Smooth muscle cell (in vitro differentiated cells): ENCODE results near the gene FDX1. TPM values are rescaled to one million over a fixed set of nuclear protein-coding genes. Genes with fewer than 3 reads are reported as not detected.
"Not testable (repeated sequence)": the region's sequence is repeated elsewhere in the genome, so short reads cannot be mapped to it uniquely, and the experiment has no call there.

Source experiments
- DNase-seq: peaks from one replicate; lab custom pipeline; 2025; ENCODE audit not compliant: unreplicated experiment; lab: John Stamatoyannopoulos, UW
- H2AFZ ChIP-seq: fragments of 200-600 bp; sonication (generic); 2 replicates; pipeline ENCODE4 v1.6.0; 2016; ENCODE audit warnings: antibody characterized with exemption, low read depth, mild to moderate bottlenecking
- H3F3A ChIP-seq: fragments of 200-600 bp; sonication (generic); 2 replicates; pipeline ENCODE4 v1.6.0; 2017; ENCODE audit warnings: antibody characterized with exemption, low read depth
- H3K27ac ChIP-seq: fragments of 200-600 bp; sonication (generic); 2 replicates; pipeline ENCODE4 v1.5.1; 2016; ENCODE audit warnings: low read depth, mild to moderate bottlenecking
- H3K27me3 ChIP-seq: fragments of 200-600 bp; sonication (generic); 2 replicates; pipeline ENCODE4 v1.6.1; 2016; ENCODE audit warnings: low read depth, mild to moderate bottlenecking
- H3K36me3 ChIP-seq: fragments of 200-600 bp; sonication (generic); 2 replicates; pipeline ENCODE4 v1.5.1; 2016; ENCODE audit warnings: low read depth
- H3K4me1 ChIP-seq: fragments of 200-600 bp; sonication (generic); 2 replicates; pipeline ENCODE4 v1.5.1; 2016; ENCODE audit warnings: low read depth
- H3K4me2 ChIP-seq: fragments of 200-600 bp; sonication (generic); 2 replicates; pipeline ENCODE4 v1.6.0; 2016; ENCODE audit warnings: mild to moderate bottlenecking
- H3K4me3 ChIP-seq: fragments of 200-600 bp; sonication (generic); 2 replicates; pipeline ENCODE4 v1.5.1; 2016; ENCODE audit warnings: mild to moderate bottlenecking
- H3K79me2 ChIP-seq: fragments of 200-600 bp; sonication (generic); 2 replicates; pipeline ENCODE4 v1.6.0; 2016; ENCODE audit warnings: low read depth, mild to moderate bottlenecking
- H3K9ac ChIP-seq: fragments of 200-600 bp; sonication (generic); 2 replicates; pipeline ENCODE4 v1.6.0; 2016; ENCODE audit warnings: low read depth
- H3K9me3 ChIP-seq: fragments of 200-600 bp; sonication (generic); replicated peaks from 2 replicates; pipeline ENCODE4 v1.5.1; 2016; ENCODE audit warnings: low read depth
- H4K20me1 ChIP-seq: fragments of 200-600 bp; sonication (generic); 2 replicates; pipeline ENCODE4 v1.6.0; 2016; ENCODE audit warnings: low read depth
- CTCF ChIP-seq: fragments of 200-600 bp; sonication (generic); IDR thresholded peaks from 2 replicates; pipeline ENCODE4 v1.5.1; 2017; ENCODE audit warnings: borderline replicate concordance, mild to moderate bottlenecking, antibody characterized with exemption; ENCODE audit not compliant: insufficient read depth, poor library complexity, severe bottlenecking
- WGBS: methylation state at CpG from one replicate; pipeline ENCODE4 v1.1.7; 2016; ENCODE audit warnings: low lambda C conversion rate; 5-methylcytosine and 5-hydroxymethylcytosine counted together
- polyA plus RNA-seq: library from polyadenylated mRNA; unstranded; fragments of >200 nt; fragmentation: Nextera tagmentation; extraction: Ambion mirVana; gene quantifications from 2 replicates; pipeline ENCODE4 v1.2.1, GENCODE V29; 2016
- total RNA-seq: library from RNA; depleted of rRNA; stranded (reverse); fragments of >200 nt; gene quantifications from 2 replicates; pipeline ENCODE4 v1.2.3, GENCODE V29; 2014

FDX1 gene
- total and polyA plus RNA-seq, 2 experiments from 2014 or later, result 6.7 to 8.5 TPM

- Histone ChIP-seq H3K4me3 (no peak overlapping the region), H2AFZ (no peak overlapping the region), H3K27me3 (no peaks in the 10 kb centered on the region), H3K79me2 (no peaks in the 10 kb centered on the region), H3K27ac (no peak overlapping the region), H3F3A (no peaks in the 10 kb centered on the region), H4K20me1 (no peaks in the 10 kb centered on the region), H3K9me3 (no peaks in the 10 kb centered on the region), H3K36me3 (no peaks in the 10 kb centered on the region), H3K4me2 (no peak overlapping the region), H3K4me1 (no peaks in the 10 kb centered on the region), H3K9ac (no peak overlapping the region)
- TF ChIP-seq CTCF, result no peak
- WGBS, result 85% methylated on average over 3 of the region's 3 CpGs
- no peak for DNase-seq
Observed at GRCh38 chr11:110392056-110392455, 37.7 kb upstream of the FDX1 start.

- H3F3A ChIP-seq, H3K4me1 ChIP-seq, H3K9ac ChIP-seq, H3K27ac ChIP-seq, H3K4me2 ChIP-seq, H3K36me3 ChIP-seq, H4K20me1 ChIP-seq, H3K27me3 ChIP-seq, H3K9me3 ChIP-seq, DNase-seq, H3K4me3 ChIP-seq, H3K79me2 ChIP-seq: not testable (repeated sequence)
- 64% methylated on average over 8 of the region's 8 CpGs for WGBS
- peak overlapping the region; percentile 49 for H2AFZ ChIP-seq
Observed at GRCh38 chr11:110397668-110398286, 32.0 kb upstream of the FDX1 start.

GRCh38 chr11:110403585-110403984 is 26.2 kb upstream of the FDX1 start:
- not testable (repeated sequence) for H3K4me1 ChIP-seq, H3K36me3 ChIP-seq, H3F3A ChIP-seq, H3K9me3 ChIP-seq, H3K27me3 ChIP-seq, H2AFZ ChIP-seq, H3K4me3 ChIP-seq, H3K9ac ChIP-seq, H3K27ac ChIP-seq, DNase-seq, H4K20me1 ChIP-seq, H3K4me2 ChIP-seq, H3K79me2 ChIP-seq
- 98% methylated on average over 5 of the region's 5 CpGs for WGBS

- H3K4me3 ChIP-seq, H3K27ac ChIP-seq, H3K9ac ChIP-seq, H3K4me1 ChIP-seq, H3K9me3 ChIP-seq, H4K20me1 ChIP-seq, DNase-seq, H2AFZ ChIP-seq, H3F3A ChIP-seq, H3K4me2 ChIP-seq, H3K27me3 ChIP-seq, H3K36me3 ChIP-seq, H3K79me2 ChIP-seq: not testable (repeated sequence)
- WGBS, result 12% methylated on average over 4 of the region's 4 CpGs
Observed at GRCh38 chr11:110405636-110406035, 24.1 kb upstream of the FDX1 start.

- 94% methylated on average over 5 of the region's 5 CpGs for WGBS
- Histone ChIP-seq H2AFZ (no peak overlapping the region), H3K36me3 (no peaks in the 10 kb centered on the region), H3K4me1 (no peaks in the 10 kb centered on the region), H3K9me3 (no peaks in the 10 kb centered on the region), H3K9ac (no peak overlapping the region), H3K4me3 (no peak overlapping the region), H3K4me2 (no peak overlapping the region), H4K20me1 (no peaks in the 10 kb centered on the region), H3K27me3 (no peaks in the 10 kb centered on the region), H3K27ac (no peak overlapping the region), H3F3A (no peaks in the 10 kb centered on the region), H3K79me2 (no peaks in the 10 kb centered on the region)
- no peak for DNase-seq
- TF ChIP-seq CTCF, result no peak
Observed at GRCh38 chr11:110407315-110407714, 22.4 kb upstream of the FDX1 start.
